Type B pancreatic cell (in vitro differentiated cells): ENCODE data around the gene MAPK4. TPM values are rescaled to one million over a fixed set of nuclear protein-coding genes. Genes with fewer than 3 reads are reported as not detected.

ENCODE experiments used
- DNase-seq: peaks from one replicate; pipeline ENCODE4 v3.0.0; 2021; ENCODE audit warnings: mixed read lengths; ENCODE audit not compliant: unreplicated experiment; ENCODE audit errors: extremely low spot score
- H3K27ac Mint-ChIP-seq: 2 replicates; pipeline ENCODE4 v1.8.0; 2021; ENCODE audit warnings: mild to moderate bottlenecking, mixed read lengths
- H3K27me3 Mint-ChIP-seq: 2 replicates; pipeline ENCODE4 v1.8.0; 2021; ENCODE audit warnings: mixed read lengths
- H3K36me3 Mint-ChIP-seq: 2 replicates; pipeline ENCODE4 v1.8.0; 2021; ENCODE audit warnings: mixed read lengths
- H3K4me1 Mint-ChIP-seq: one replicate; pipeline ENCODE4 v1.8.0; 2021; ENCODE audit warnings: mixed read lengths; ENCODE audit not compliant: unreplicated experiment
- H3K4me3 Mint-ChIP-seq: 2 replicates; pipeline ENCODE4 v1.8.0; 2021; ENCODE audit warnings: mild to moderate bottlenecking, mixed read lengths
- H3K9me3 Mint-ChIP-seq: 2 replicates; pipeline ENCODE4 v1.8.0; 2021; ENCODE audit warnings: mixed read lengths
- CTCF ChIP-seq: fragments of 200-600 bp; sonication (generic); conservative IDR thresholded peaks from 2 replicates; pipeline ENCODE4 v1.5.0; 2021; ENCODE audit warnings: antibody characterized with exemption, mild to moderate bottlenecking
- total RNA-seq: library from RNA; stranded (reverse); gene quantifications from 2 replicates; pipeline ENCODE4 v1.2.1, GENCODE V29; 2021; ENCODE audit warnings: low replicate concordance

Gene MAPK4
- total RNA-seq, 1 donor from 2014 or later = 7.5 TPM

DNA sequence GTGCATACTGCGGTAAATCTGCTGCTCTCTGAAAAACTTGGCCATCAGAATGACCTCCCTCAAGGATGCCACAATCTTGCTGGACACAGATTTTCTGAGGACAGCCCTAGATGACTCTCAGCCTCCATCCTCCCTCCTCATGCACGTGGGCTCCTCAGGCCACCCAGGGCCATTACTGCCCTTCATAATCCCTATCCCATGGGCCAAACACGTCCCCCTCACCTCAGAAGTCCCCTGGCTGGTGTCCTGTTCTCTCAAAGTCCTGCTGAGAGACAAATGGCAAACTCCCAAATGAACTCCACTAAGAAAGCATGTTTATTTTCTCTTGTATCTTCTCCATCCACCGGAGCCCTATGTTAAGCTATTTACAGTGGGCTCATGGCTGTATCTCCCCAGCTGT, 134.3 kb downstream of the MAPK4 start:
- H3K4me3 Mint-ChIP-seq = no peak overlapping the region

DNA sequence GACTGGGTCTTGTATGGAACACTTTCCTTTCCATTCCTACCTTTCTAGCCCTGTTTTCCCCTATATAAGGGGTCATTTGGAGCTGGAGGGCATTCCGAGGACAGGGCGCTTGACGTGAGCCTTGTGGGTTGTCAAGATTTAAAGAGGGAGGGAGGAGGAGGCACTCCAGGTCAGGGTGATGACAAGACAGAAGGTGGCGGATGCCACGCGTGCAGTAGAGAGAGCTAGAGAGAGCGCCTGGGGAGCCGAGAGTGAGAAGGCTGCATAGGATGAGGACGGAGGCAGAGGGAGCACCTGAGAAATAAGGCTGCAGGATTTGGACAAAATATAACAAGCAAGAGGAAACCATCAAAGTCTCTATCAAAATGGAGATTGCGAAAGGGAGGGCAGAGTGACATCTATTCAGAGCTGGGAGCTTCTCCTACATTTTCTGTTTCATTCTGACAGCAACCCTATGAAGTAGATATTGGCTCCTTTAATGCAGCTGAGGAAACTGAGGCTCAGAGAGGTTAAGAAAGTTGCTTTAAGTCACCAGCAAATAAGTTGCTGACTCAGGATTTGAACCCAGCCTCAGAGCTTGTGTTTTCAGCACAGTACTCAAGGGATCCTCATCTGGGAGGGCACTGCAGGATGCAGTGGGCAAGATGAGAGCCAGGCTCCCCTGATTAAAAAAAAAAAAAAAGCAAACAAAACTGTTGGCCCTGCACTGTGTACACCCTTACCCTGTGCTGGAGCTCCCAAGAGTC, 135.7 kb downstream of the MAPK4 start:
- DNase-seq = no peak
- TF ChIP-seq CTCF = no peak
- H3K27ac Mint-ChIP-seq = no peak overlapping the region
- H3K36me3 Mint-ChIP-seq = no peaks in the 10 kb centered on the region
- H3K27me3 Mint-ChIP-seq = no peaks in the 10 kb centered on the region
- no peaks in the 10 kb centered on the region for H3K9me3 Mint-ChIP-seq
- peaks cover 8% of the 10 kb centered on the region for H3K4me1 Mint-ChIP-seq
- no peak overlapping the region for H3K4me3 Mint-ChIP-seq

More for the DNA sequence above, 134.3 kb downstream of the MAPK4 start:
- Mint-ChIP-seq H3K4me1 (peaks cover 8% of the 10 kb centered on the region), H3K27ac (no peak overlapping the region), H3K9me3 (no peaks in the 10 kb centered on the region), H3K36me3 (no peaks in the 10 kb centered on the region), H3K27me3 (no peaks in the 10 kb centered on the region)
- DNase-seq = no peak
- TF ChIP-seq CTCF = no peak

- no peaks in the 10 kb centered on the region for H3K36me3 Mint-ChIP-seq
- H3K27ac Mint-ChIP-seq = no peak overlapping the region
- no peak for TF ChIP-seq CTCF
- H3K9me3 Mint-ChIP-seq = no peaks in the 10 kb centered on the region
- no peaks in the 10 kb centered on the region for H3K27me3 Mint-ChIP-seq
- H3K4me3 Mint-ChIP-seq = no peak overlapping the region
- no peak for DNase-seq
- peaks cover 8% of the 10 kb centered on the region for H3K4me1 Mint-ChIP-seq
Observed at GRCh38 chr18:50696436-50696835, 136.5 kb downstream of the MAPK4 start.

GRCh38 chr18:50696929-50697328, 137.0 kb downstream of the MAPK4 start:
- DNase-seq = no peak
- Mint-ChIP-seq H3K4me3 (no peak overlapping the region), H3K9me3 (no peaks in the 10 kb centered on the region), H3K36me3 (no peaks in the 10 kb centered on the region), H3K4me1 (peaks cover 8% of the 10 kb centered on the region), H3K27ac (no peak overlapping the region), H3K27me3 (no peaks in the 10 kb centered on the region)
- TF ChIP-seq CTCF = no peak

DNA sequence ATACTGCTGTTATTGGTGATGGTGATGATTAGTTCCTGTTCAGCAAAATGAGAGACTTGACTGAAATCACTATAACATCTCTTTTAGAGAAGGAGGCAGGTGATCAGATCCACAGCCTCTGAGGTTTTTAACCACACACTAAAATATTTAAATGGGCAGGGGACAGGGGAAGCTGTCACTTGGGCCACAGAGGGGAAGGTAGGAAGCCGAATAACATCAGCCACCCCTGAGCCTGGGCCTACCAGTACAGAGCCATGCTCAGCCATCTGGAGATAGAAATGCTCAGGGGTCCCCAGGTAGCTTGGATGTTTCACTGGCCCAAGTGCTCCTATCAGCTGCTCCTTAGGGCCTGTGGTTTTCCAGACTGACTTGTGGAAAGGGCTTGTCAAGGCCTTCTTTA, 137.6 kb downstream of the MAPK4 start:
- peaks cover 8% of the 10 kb centered on the region for H3K4me1 Mint-ChIP-seq
- no peak overlapping the region for H3K27ac Mint-ChIP-seq
- no peak for TF ChIP-seq CTCF
- no peak overlapping the region for H3K4me3 Mint-ChIP-seq
- no peak for DNase-seq
- H3K9me3 Mint-ChIP-seq = no peaks in the 10 kb centered on the region
- H3K36me3 Mint-ChIP-seq = no peaks in the 10 kb centered on the region
- H3K27me3 Mint-ChIP-seq = no peaks in the 10 kb centered on the region
